Fibroblast of skin of abdomen (primary cell): Measurements from ENCODE around the gene MFAP2.
"Not testable (repeated sequence)": the region's sequence is repeated elsewhere in the genome, so short reads cannot be mapped to it uniquely, and the experiment has no call there.

Experiments
- DNase-seq: peaks from one replicate; pipeline ENCODE4 v3.0.0-alpha.2; 2013

MFAP2 gene

DNA sequence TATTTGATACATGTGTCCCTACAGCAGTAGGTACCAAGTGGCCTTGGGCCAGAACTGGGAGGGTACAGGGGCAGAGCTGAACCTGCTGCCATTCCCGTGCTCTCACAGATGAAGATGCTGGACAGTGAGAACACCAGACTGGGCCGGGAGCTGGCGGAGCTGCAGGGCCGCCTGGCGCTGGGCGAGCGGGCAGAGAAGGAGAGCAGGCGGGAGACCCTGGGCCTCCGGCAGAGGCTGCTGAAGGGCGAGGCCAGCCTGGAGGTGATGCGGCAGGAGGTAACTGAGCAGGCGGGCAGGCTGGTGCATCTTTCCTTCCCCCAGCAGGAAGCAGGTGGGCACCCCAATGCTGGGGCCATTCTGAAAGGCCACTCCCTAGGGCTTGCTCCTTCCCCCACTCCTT, 21.9 kb downstream of the MFAP2 start:
- DNase-seq, result no peak

DNA sequence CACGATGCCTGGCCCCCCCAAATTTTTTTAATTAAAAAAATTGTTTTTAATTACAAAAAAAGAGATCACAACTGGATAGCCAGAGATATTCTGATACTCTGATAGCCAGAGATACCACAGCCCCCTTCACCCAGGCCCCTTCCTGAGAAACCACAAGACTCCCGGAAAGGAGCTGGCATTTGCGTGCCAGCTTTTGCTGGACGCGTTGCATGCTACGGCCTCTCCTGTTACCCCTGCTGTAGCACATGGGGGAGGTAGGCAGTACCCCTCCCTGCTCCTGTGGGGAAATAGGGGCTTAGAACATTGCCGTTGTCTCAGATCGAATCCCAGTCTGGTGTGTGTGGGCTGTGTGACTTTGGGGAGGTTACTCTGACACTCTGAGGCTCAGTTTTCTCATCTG, 22.7 kb downstream of the MFAP2 start:
- DNase-seq, result no peak

DNA sequence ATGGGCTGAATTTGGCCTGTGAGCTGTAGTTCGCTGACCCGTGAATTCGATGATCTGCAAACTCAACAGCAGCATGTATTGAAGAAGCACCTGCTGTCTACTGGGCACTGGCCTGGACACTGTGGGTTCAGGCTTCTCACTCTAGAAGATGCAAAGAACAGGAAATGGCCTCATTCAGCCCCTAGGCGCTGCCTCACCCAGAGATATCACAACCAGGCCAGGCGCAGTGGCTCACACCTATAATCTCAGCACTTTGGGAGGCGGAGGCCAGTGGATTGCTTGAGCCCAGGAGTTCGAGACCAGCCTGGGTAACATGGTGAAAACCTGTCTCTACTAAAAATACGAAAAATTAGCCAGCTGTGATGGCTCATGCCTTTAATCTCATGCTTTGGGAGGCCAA, 23.6 kb downstream of the MFAP2 start:
- DNase-seq, result no peak

DNA sequence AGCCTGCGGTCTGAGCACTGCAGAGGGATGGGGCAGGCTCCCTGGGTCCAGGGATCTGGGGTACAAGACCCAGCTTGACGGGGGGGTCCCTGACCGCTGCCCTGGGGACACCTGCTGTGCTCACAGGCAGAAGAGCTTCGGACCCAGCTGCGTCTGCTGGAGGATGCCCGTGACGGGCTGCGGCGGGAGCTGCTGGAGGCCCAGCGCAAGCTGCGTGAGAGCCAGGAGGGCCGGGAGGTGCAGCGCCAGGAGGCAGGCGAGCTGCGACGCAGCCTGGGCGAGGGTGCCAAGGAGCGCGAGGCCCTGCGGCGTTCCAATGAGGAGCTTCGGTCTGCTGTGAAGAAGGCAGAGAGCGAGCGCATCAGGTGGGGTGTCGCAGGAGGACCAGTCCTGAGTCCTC, 25.2 kb downstream of the MFAP2 start:
- DNase-seq, result no peak

DNA sequence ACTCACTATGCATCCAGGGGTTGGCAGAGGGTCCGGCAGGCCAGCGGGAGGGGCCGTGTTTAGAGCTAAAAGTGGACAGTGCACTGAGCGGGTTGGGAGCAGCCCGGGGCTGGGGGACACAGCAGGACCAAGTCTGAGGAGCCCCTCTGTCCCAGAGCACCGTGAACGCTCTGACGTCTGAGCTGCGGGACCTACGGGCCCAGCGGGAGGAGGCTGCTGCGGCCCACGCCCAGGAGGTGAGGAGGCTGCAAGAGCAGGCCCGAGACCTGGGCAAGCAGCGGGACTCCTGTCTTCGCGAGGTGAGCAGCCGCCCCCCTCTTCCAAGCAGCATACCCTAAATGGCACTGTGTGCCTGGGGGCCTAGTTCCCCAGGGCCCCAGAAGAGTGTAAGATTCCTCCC, 25.8 kb downstream of the MFAP2 start:
- no peak for DNase-seq

DNA sequence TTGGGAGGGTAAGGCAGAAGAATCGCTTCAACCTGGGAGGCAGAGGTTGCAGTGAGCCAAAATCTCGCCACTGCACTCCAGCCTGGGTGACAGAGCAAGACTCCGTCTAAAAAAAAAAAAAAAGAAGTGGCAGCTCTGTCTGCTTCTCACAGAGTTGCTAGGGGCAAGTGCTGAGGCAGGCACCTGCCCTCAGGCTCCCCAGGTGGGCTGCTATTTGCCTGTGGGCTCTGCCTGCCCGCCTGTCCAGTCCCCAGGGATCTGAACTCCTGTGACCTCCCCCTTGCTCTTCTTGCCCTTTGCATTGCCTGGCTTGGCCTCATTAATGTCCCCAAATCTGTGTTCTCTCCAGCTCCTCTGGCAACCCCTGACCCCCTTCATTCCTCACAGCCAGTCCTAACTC, 28.0 kb downstream of the MFAP2 start:
- not testable (repeated sequence) for DNase-seq

DNA sequence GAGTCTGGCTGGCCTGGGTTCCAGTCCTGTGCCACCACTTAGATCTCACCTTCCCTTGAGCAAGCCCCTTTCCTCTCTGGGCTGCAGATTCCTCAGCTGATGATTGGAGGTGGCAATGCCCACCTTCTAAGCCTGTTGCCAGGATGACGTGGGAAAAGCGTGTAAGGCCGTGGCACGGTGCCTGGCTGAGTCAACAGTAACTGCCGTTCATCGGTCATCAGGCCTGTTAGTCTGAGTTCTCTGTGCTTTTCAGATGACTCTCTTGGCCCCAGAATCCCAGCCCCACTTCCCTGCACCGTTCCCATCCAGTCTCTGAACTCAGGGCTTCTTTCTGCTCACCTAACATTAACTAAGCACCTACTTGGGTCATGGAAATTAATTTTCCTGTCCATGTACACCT, 31.4 kb downstream of the MFAP2 start:
- DNase-seq, result not testable (repeated sequence)

DNA sequence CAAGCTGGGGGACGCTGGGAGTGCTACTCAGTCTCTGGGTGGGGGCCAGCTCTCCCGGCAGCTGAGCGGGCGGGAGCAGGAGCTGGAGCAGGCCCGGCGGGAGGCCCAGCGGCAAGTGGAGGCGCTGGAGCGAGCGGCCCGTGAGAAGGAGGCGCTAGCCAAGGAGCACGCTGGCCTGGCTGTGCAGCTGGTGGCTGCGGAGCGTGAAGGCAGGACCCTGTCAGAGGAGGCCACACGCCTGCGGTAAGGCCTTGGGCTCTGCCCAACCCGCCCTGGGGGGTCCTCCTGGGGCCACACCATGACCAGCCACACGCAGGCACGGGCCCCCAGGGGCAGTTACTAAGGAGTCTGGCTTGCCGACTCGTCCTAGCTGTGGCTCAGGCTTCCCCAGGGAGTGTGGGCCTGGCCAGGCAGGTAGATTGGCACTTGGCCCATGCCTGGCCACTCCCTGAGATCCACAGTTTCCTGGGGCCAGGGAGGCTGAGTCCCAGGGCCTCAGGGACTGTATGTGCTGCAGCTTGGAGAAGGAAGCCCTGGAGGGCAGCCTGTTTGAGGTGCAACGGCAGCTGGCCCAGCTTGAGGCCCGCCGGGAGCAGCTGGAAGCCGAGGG, 32.0 kb downstream of the MFAP2 start:
- DNase-seq, result not testable (repeated sequence)

DNA sequence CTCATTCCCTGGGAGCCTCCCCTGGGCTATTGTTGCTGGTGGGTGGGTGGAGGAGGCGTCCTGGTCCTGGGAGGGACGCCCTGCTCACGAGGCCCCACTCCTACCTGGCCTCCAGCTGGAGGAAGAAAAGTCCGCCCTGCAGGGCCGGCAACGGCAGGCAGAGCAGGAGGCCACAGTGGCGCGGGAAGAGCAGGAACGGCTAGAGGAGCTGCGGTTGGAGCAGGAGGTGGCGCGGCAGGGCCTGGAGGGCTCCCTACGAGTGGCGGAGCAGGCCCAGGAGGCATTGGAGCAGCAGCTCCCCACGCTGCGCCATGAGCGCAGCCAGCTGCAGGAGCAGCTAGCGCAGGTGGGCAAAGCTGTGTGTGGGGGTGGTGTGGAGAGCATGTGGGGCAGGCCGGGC, 33.8 kb downstream of the MFAP2 start:
- no peak for DNase-seq

DNA sequence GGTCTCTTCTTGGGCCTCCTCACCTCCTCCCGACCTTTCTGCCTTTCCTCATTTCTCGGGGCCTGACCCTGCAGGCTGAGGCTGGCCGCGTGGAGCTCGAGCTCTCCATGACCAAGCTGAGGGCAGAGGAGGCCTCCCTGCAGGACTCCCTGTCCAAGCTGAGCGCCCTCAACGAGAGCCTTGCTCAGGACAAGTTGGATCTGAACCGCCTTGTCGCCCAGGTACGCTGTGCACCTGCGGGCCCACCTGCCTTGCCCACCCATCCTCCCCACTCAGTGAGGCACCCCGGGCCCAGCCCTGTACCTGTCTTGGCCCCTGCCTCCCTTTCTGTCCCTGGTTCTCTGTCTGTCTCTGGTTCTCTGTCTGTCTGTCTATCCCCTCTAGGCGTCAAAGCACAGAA, 34.2 kb downstream of the MFAP2 start:
- DNase-seq, result not testable (repeated sequence)

DNA sequence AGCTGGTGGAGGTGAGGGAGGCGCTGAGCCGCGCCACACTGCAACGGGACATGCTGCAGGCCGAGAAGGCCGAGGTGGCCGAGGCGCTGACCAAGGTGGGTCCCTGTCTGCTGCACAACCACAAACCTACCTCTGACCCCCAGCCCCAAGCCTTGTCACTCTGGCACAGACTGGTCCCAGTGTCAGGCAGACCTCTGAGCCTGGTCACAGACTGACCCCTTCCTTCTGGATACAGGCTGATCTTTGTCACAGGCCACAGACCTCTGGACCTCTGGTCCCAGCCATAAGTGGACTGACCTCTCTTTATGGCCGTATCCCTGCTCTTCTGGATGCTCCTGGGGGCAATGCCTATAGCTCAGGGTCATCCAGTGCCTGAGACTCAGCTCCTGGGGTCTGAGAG, 34.9 kb downstream of the MFAP2 start:
- not testable (repeated sequence) for DNase-seq

DNA sequence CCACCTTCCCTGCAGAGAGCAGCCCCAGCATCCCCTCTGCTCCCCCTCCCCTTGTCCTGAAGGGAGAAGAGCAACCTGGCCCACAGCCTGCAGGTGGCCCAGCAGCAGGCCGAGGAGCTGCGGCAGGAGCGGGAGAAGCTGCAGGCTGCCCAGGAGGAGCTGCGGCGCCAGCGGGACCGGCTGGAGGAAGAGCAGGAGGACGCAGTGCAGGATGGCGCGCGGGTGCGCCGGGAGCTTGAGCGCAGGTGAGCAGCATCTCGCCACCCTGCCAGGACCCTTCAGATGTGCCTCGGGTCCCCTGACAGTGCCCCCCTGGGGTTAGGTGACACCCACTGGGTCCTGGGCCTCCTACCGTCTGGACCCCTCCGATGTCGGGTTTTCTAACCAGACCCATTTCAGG, 36.4 kb downstream of the MFAP2 start:
- DNase-seq, result no peak

DNA sequence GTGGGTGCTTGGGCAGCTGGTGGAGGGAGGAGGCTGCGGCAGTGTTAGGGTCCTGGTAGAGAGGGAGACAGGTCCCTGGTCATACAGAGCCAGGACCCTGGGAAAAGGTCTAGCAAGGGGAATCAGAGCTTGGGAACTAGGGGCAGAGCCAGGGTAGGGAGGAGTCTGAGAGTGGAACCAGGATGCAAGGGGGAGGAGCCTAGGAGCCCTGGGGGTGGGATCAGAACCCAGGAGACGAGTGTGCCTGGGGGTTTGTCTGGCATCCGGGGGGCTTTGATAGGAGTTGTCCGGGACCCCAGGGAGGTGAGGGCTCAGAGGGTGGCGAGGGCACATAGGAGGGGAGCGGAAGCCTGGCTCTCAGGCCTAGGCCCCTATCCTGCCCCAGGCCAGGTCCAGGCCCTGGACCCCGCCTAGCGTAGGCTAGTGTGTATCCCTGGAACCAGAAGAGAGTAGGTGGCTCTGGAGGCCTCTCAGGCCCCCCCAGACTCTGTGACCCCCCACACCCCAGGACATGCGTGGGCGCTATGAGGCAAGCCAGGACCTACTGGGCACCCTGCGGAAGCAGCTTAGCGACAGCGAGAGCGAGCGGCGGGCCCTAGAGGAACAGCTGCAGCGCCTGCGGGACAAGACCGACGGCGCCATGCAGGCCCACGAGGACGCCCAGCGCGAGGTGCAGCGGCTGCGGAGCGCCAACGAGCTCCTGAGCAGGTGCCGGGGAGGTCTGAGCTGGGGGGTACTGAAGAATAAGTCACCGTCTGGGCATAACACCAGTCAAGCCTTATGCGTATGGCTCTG, 40.8 kb downstream of the MFAP2 start:
- not testable (repeated sequence) for DNase-seq

DNA sequence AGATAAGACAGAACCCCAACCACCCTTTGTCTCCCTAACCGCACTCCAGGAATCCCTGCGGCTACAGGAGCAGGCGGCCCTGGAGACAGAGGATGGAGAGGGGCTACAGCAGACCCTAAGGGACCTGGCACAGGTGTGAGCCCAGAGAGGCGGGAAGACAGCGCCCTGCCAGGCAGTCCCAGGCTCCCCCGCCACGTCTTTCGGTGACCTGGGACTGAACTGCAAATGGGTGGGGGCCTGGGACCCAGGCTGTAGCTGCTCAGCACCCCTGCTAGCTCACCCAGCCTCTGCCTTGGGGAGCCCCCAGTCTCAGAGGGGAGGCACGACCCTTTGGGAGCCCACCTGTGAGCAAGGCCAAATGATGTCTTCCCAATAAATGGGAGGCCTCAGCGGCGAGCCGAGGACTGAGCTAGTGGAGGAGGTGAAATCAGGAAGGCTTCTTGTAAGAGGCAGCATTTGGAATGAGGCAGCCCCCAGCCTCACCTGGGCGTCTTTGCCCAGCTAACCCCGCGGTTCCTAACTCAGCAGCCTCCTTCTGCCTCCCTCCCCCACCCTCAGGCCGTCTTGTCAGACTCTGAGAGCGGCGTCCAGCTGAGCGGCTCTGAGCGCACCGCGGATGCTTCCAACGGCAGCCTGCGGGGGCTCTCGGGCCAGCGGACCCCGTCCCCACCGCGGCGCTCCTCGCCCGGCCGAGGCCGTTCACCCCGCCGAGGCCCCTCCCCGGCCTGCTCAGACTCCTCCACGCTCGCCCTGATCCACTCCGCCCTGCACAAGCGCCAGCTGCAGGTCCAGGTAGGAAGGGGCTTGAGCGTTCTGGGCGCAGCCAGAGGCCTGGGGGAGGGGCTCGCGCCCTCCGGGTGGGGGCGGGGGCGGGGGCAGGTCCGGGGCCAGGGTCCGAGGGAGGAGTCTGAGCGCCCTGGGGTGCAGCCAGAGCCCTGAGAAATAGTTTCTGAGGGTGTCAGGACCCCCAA, 41.8 kb downstream of the MFAP2 start:
- DNase-seq, result no peak

DNA sequence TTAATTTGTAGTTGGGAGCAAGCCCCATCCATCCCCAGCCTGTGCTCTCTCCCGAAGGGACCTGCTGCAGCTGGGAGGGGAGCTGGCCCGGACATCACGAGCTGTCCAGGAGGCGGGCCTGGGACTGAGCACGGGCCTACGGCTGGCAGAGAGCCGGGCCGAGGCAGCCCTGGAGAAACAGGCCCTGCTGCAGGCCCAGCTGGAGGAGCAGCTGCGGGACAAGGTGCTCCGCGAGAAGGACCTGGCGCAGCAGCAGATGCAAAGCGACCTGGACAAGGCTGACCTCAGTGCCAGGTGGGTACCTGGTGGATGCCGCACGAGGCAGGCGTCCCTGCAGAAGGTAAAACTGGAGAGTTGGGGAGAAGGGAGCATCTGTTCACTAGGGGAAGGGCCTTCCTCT, 43.8 kb downstream of the MFAP2 start:
- not testable (repeated sequence) for DNase-seq

DNA sequence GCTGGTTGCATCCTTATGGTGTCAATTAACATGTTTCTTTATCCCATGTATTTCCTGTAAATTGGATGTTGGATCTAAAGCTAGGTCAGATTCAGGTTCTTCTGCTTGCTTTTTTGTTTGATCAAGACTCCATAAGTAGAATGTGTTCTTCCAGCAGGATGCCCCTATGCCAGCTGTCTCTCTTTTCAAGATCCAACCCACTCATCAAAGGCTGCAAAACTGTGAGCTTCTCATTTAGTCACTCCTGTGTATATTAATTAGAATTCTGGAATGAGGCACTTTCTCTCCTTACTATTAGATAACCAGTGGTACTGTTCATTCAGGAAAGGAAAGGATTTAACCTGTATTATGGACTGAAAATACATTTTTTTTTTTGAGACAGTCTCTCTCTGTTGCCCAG, 46.5 kb downstream of the MFAP2 start:
- DNase-seq, result not testable (repeated sequence)

DNA sequence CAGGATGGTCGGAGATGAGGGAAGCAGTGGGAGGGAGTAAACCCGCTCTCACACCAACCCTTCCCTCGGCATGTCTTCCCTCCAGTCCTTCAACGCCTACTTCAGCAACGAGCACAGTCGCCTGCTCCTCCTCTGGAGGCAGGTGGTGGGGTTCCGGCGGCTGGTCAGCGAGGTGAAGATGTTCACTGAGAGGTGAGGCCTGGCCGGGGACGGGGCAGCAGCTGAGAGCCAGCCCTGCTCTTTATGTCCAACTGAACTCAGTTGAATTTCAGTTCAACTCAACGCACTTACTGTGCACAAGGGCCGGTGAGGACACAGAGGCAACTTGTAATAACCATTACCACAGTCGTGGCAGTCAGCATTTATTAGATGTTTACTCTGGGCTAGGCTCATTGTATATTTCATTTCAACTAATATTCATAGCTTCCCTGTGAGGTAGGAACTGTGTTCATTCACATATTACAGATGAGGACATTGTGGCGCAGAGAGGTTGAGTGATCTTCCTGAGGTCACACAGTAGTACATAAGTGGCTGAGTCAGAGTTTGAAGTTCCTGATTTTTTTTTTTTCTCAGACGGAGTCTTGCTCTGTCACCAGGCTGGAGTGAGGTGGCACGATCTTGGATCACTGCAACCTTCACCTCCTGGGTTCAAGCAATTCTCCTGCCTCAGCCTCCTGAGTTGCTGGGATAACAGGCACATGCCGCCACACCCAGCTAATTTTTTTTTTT, 49.0 kb downstream of the MFAP2 start:
- not testable (repeated sequence) for DNase-seq

DNA sequence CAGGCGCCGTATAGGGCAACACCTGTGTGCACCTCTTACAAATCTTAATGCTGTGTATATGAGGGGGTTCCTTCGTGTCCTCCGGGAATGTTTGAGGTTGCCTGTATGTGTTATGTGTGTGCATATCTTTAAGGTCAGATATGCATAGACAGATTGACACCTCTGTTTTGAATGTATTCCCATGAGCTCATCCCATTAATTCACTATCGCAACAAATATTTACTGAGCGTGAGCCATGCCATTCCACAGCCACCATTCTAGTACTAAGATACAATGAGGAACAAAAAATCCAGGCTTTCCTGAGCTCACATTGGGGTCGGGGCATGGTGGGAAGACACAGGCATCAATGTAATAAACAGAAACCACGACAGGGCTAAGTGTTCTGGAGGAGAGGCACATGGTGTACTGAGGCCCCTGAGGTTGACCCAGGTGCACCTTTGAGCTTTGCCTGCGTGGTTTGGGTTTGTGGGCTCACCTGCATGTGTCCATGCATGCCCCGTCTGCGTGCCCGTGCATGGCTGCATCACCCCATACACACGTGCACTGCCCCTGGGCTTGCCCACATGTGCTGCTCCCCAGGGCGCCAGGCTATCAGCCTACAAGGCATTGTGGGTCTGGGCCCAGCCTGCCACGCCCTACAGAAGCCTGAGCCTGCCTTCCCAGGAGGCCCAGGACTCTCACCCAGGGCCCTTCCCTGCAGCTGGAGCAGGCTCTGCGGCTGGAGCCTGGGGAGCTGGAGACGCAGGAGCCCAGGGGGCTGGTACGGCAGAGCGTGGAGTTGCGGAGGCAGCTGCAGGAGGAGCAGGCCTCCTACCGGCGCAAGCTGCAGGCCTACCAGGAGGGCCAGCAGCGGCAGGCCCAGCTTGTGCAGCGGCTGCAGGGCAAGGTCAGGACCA, 51.0 kb downstream of the MFAP2 start:
- not testable (repeated sequence) for DNase-seq

DNA sequence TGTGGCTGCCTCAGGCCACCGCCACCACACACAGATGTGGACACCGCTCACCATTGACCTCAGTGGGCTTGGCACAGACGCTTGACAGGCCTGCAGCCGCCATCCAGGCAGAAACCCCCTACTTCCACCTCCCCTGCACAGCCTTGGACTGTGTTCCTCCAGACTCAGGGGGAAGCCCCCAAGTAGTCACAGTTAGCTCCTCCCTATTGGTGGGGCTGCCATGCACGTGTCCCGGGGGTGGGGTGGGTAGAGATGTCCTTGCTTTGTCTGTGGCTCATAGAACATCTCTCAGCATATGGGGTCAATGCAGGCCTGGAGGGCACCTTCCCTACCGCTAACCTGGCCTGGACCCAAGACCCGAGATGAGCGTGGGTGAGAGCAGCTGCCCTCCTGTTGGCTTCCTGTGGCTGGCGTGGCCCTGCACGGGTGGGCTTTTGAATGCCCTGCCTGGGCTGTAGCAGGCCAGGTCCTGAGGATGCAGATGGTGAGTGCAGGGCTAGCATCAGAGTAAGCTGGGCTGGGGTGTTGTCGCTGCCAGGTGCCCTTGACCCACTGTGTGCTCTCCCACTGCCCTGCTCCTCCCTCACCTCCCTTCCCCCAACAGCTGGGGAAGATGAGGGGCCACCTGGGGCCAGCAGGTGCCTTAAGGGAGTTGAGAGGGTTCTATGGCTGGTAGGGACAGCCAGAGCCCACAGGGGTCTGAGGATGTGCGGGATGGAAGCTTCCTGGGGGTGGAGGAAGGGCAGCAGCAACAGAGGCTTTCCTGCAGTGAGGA, 52.5 kb downstream of the MFAP2 start:
- DNase-seq, result no peak

DNA sequence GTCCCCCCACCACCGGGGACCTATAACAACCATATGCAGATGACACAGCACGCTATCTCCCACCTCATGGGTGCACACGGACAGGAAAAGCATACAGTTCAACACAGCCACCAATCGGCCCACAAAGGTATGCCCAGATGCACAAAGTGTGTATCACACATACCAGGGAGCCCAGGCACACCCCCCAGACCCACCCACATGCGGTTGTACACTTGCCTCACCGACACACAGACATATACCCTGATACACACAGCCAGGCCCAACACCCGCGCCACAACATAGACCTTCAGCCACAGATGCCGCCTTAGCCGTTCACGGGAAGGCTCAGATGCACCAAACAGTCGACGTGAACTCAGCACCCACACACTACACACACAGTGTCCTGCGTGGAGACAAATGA, 53.2 kb downstream of the MFAP2 start:
- DNase-seq, result no peak
